ENCODE results near the gene PABPC3.

The PABPC3 gene

GRCh38 chr13:25111585-25111956 is 15.6 kb downstream of the PABPC3 start:
- DNase-seq (ENCODE audit: low read depth), result no peak

GRCh38 chr13:25112695-25113255 is 16.8 kb downstream of the PABPC3 start:
- DNase-seq (ENCODE audit: low read depth), result no peak

- peak; percentile 17 for DNase-seq (ENCODE audit: low read depth)
Measured at GRCh38 chr13:25114220-25114619, 18.3 kb downstream of the PABPC3 start.

- DNase-seq (ENCODE audit: low read depth), result no peak
Measured at GRCh38 chr13:25116044-25116443, 20.1 kb downstream of the PABPC3 start.

- DNase-seq (ENCODE audit: low read depth), result no peak
Measured at GRCh38 chr13:25117312-25117711, 21.4 kb downstream of the PABPC3 start.

GRCh38 chr13:25118378-25118905 is 22.5 kb downstream of the PABPC3 start:
- no peak for DNase-seq (ENCODE audit: low read depth)

GRCh38 chr13:25130944-25131343 is 35.0 kb downstream of the PABPC3 start:
- DNase-seq (ENCODE audit: low read depth), result no peak

GRCh38 chr13:25131881-25132420 is 36.0 kb downstream of the PABPC3 start:
- DNase-seq (ENCODE audit: low read depth), result no peak

- no peak for DNase-seq (ENCODE audit: low read depth)
Measured at GRCh38 chr13:25132751-25133390, 36.9 kb downstream of the PABPC3 start.

GRCh38 chr13:25135896-25136295 is 40.0 kb downstream of the PABPC3 start:
- DNase-seq (ENCODE audit: low read depth), result no peak

GRCh38 chr13:25136880-25137787 is 41.2 kb downstream of the PABPC3 start:
- DNase-seq (ENCODE audit: low read depth), result no peak

- no peak for DNase-seq (ENCODE audit: low read depth)
Measured at GRCh38 chr13:25137788-25138115, 41.8 kb downstream of the PABPC3 start.

GRCh38 chr13:25141042-25141441 is 45.1 kb downstream of the PABPC3 start:
- no peak for DNase-seq (ENCODE audit: low read depth)

- DNase-seq (ENCODE audit: low read depth), result no peak
Measured at GRCh38 chr13:25143706-25144105, 47.8 kb downstream of the PABPC3 start.

- DNase-seq (ENCODE audit: low read depth), result no peak
Measured at GRCh38 chr13:25147638-25148401, 51.9 kb downstream of the PABPC3 start.

- DNase-seq (ENCODE audit: low read depth), result no peak
Measured at GRCh38 chr13:25148402-25148771, 52.5 kb downstream of the PABPC3 start.
